GM21447 (cell line): Measurements from ENCODE around the gene PTPRA.
"Not testable (repeated sequence)": the region's sequence is repeated elsewhere in the genome, so short reads cannot be mapped to it uniquely, and the experiment has no call there.

Experiments used
- ATAC-seq: cut with Tn5 transposase; IDR thresholded peaks from one replicate; pipeline ENCODE4 v1.9.1; 2021; ENCODE audit not compliant: unreplicated experiment

PTPRA gene

DNA sequence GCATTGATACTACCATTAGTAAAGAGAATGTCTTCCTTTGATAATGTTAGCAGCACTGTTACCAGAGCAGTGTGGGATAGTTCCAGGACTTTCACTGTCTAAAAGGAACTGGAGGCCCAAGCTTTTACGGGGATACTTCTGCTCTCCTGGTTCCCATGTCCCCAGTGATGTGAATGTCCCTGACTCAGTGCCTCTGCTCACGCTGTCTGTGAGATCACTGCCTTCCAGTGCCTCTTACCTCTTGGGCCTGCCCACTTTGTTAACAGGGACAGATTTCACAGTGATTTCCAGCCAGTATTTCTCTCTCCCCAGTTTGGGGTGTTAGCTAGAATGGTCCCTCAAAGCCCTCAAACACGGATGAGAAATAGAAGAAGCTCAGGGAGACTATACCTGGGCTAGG, 14.4 kb downstream of the PTPRA start:
- no peak for ATAC-seq

DNA sequence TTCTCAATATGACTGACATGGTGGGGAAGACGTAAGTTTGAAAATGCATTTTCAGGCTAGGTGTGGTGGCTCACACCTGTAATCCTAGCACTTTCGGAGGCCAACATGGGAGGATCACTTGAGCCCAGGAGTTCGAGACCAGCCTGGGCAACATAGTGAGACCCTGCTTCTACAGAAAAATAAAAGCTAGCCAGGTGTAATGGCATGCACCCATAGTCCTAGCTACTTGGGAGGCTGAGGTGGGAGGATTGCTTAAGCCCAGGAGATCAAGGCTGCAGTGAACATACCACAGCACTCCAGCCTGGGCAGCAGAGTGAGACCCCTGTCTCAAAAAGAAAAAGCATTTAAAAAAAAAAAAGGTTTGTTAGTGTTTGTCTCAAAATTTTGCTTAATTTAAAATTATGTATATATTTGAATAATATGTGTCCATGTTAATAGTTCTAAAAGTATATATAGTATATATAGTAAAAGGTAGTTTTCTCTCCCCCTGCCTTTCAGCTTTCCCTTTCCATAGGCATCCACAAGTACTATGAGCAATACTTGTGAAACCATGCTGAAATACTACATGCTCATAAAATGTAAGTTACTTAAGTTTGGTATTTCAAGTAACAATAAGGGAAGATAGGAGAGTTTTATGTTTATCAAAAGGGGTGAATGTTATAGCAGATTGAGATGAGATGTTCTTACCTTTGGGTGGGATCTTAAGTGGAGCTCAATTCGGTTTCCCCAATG, 15.1 kb downstream of the PTPRA start:
- no peak for ATAC-seq

GRCh38 chr20:2889209-2889608, 15.9 kb downstream of the PTPRA start:
- no peak for ATAC-seq

GRCh38 chr20:2889797-2890196, 16.5 kb downstream of the PTPRA start:
- ATAC-seq, result no peak

DNA sequence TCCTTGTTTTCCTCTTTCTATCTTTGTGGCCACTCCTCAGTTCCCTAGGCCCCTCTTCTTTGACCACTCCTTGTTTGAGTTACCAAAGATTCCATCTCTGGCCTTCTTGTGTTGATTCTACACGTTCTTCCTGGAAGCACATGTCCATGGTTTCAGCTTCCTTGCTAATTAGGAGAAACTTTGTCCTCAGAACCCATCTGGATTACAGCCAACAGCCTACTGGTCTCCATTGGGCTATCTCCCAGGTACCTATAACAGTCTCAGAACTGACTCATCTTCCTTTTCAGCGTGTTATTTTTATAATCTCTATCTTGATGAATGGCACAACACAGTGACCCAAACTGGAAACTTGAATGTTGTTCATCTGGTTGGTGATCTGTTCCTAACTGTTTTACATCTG, 17.5 kb downstream of the PTPRA start:
- no peak for ATAC-seq

DNA sequence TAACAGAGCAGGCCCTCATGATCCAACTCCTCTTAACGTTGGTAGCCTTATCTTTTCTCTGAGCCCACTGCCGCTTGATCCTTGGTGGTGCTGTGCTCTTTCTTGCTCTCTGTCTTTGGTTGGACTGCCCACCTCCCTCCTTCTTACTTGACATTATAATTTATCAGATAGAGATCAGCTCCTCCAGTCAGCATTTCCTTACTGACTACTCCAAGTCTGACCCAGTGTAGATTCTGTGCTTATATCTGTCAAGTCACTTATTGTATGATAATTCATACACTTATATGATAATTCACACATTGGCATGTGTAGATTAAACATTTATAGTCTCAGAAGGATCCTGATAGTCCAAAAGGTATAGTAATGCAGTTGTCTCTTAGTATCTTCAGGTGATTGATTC, 18.1 kb downstream of the PTPRA start:
- no peak for ATAC-seq

DNA sequence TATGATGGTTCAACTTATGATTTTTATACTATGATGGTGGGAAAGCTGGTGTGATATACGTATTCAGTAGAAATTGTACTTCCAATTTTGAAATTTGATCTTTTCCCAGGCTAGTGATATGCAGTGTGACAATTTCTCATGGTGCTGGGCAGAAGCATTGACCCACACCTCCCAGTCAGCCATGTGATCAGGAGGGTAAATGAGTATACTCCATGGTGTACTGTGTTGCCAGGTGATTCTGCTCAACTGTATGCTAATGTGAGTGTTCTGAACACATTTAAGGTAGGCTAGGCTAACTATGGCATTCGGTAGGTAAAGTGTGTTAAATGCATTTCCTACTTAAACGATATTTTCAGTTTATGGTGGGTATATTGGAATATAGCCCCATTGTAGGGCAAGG, 19.1 kb downstream of the PTPRA start:
- ATAC-seq, result no peak

GRCh38 chr20:2894221-2894620, 20.9 kb downstream of the PTPRA start:
- no peak for ATAC-seq

GRCh38 chr20:2895154-2895553, 21.9 kb downstream of the PTPRA start:
- ATAC-seq, result not testable (repeated sequence)

DNA sequence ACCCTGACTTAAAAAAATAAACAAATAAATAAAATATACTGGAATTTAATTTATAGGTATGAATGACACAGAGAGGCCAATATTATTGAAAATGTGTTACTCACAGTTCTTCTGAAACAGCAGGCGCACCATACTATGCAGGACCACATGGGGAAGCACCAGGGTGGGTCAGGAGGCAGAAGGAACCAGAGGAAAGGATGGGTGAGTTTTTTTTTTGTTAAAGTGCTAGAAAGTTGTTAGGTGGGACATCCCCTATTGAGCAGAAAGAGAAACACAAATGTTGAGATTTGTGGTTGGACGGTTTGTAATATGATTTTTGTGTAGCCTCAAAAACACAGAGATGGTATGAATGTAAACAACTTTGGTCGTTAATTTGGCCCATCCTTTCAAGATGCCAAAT, 26.0 kb downstream of the PTPRA start:
- ATAC-seq, result no peak

- no peak for ATAC-seq
Observed at GRCh38 chr20:2900845-2901592, 27.7 kb downstream of the PTPRA start.

GRCh38 chr20:2902291-2902690, 29.0 kb downstream of the PTPRA start:
- no peak for ATAC-seq

GRCh38 chr20:2902818-2903217, 29.5 kb downstream of the PTPRA start:
- ATAC-seq, result no peak

DNA sequence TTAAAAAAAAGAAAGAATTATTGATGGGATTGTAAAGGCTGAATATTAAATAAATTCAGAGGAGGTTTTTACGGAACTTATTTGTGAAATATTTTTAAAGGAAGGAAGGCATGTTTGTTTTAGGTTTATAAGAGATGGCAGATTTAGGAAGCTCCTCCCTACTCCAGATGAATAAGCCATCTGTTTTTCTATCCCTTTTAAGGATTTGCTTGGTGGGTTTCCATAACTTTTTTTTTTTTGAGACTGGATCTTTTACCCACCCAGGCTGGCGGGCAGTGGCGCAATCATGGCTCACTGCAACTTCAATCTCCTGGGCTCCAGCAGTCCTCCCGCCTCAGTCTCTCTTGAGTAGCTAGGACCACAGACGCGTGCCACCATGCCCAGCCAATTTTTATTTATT, 30.4 kb downstream of the PTPRA start:
- no peak for ATAC-seq

- no peak for ATAC-seq
Observed at GRCh38 chr20:2907519-2907918, 34.2 kb downstream of the PTPRA start.

GRCh38 chr20:2909953-2910352, 36.7 kb downstream of the PTPRA start:
- ATAC-seq, result no peak

- ATAC-seq, result no peak
Observed at GRCh38 chr20:2911200-2911599, 37.9 kb downstream of the PTPRA start.

DNA sequence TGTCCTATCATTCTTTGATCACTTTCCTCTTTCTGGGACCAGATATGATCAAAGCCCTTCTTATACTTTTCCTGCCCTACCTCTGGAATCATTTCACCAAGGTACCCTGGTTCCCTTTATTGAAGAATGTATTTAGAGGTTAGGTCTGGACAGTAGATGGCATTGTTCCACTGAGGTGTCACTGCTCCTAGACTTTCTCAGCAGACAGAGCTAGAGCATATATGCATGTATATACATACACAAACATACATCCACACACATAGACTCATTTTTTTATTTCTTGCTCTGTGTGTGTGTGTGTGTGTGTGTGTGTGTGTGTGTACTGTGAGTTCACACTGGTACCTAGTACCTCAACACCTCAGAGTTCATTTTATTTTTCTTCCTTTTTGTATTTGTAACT, 40.9 kb downstream of the PTPRA start:
- ATAC-seq, result no peak

DNA sequence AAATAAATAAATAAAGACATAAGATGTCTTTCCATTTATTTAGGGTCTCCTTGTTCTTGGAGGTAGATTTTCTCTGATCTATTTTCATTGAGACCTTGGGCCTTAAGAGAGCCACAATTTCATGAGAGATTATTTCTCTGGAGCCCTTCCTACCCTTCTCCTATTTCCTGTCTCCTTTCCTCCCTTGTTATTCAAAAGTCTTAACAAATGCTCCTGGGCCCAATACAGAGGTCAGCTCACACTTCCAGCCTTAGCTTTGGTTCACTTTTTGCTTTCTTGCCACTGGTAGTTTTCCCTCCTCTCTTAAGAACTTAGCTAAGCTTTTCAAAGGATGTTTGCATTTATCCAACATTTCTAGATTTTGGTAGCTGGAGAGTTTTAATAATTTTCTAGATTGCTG, 44.0 kb downstream of the PTPRA start:
- ATAC-seq, result no peak

DNA sequence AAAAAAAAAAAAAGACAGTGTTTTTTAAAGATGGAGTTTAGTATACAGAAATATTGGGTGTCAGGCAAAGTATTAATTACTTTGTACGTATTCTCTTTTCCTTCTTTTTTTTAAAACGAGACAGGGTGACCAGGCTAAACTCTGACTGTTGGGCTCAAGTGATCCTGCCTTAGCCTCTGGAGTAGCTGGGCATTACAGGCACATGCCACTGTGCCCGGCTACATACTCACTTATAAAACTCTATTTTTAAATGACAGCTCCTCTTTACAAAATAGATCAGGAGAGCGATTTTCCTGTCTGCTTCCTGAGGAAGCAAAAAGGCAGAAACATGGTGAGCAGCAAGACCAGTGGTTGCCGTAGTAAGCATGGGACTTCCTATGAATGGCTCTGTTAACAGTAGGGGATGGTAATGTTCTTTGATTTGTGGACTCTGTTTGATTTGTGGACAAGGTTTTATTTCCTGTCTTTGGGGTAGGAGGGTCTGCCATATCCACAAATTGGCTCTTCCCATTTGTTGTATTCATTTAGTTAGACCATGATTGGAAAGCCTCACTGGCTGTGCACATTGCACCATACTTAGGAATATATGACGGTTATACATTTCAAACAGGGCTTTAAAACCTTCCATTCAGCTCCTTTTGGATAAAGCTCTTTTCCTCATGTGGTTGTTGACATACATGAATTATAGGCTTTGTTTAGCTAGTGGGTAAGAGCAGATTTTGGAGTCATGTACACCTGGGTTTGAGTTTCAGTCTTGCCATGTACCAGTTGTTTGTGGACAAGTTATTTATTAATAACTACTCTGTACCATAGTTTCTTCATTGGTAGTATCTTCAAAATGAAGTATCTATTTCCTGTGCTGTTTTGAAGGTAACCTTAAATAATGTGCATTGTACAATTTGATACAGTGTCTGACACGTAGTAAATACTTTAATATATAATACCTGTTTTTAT, 45.1 kb downstream of the PTPRA start:
- no peak for ATAC-seq

DNA sequence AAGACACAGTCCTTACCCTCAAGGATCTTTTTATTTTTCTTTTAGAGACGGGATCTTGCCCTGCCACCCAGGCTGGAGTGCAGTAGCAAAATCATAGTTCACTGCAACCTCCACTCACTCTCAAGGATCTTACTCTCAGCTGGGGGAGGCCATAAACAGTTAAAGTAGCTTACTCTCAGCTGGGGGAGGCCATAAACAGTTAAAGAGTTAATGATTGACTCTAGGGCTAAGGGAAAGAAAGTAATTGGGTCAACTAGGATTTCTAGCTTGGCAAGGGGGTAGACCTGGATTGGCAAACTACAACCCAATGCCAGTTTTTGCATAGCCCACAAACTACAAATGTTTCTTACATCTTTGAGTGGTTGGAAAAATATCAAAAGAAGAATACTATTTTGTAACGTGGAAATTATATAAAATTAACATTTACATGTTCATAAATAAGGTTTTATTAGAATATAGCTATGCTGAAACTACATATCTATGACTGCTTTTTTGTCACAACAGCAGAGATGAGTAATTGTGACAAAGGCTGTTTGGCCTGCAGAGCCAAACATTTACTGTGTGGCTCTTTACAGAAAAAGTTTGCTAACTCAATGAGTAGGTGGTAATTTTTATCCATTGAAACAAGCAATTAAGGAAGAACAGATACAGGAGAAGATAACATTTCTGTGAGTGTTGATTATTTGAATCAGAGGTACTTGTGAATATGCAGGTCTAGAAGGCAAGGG, 46.4 kb downstream of the PTPRA start:
- ATAC-seq, result no peak
